ENCODE data around the gene HDAC11.

DNA sequence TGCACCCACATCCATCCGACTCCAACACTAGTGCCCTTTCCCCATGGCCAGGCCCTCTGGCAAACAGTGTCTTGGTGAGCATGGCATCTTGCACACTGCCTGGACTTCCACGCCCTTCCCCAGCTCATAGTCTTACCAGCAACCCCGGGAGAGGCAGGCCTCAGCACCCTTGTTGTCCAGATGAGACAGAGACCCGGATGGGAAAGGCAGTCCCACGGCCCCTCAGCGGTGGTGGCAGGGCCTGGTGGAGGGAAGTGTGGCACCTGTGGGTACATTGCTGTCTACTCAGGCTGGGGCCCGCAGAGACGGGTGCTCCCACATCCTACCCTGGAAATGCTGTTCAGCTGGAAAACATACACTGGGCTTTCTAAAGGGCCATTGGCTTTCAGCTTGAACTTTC lies 28.4 kb downstream of the HDAC11 start:
- TF ChIP-seq YY1 (IDR thresholded peaks at IDR 0.05; ENCODE audit: insufficient read depth, insufficient read length) (no peak), ZNF274 (IDR thresholded peaks at IDR 0.05; ENCODE audit: low read depth, low read length) (no peak)

Data from NT2/D1 (cell line).